Nephron progenitor cell (in vitro differentiated cells): ENCODE measurements around the gene ASAP2.

Experiments
- DNase-seq: peaks from one replicate; pipeline ENCODE4 v3.0.0; 2021
- H3K27ac Mint-ChIP-seq: 2 replicates; pipeline ENCODE4 v1.8.0; 2021; ENCODE audit warnings: mild to moderate bottlenecking, moderate library complexity, mixed read lengths
- H3K27me3 Mint-ChIP-seq: 2 replicates; pipeline ENCODE4 v1.8.0; 2021; ENCODE audit warnings: mild to moderate bottlenecking, low read depth, mixed read lengths; ENCODE audit not compliant: poor library complexity
- H3K36me3 Mint-ChIP-seq: 2 replicates; pipeline ENCODE4 v1.8.0; 2021; ENCODE audit warnings: low read depth, mixed read lengths
- H3K4me1 Mint-ChIP-seq: 2 replicates; pipeline ENCODE4 v1.8.0; 2021; ENCODE audit warnings: mixed read lengths
- H3K4me3 Mint-ChIP-seq: 2 replicates; pipeline ENCODE4 v1.8.0; 2021; ENCODE audit warnings: mild to moderate bottlenecking, moderate library complexity, mixed read lengths
- H3K9me3 Mint-ChIP-seq: 2 replicates; pipeline ENCODE4 v1.8.0; 2021; ENCODE audit warnings: mild to moderate bottlenecking, moderate library complexity, mixed read lengths
- CTCF ChIP-seq: fragments of 200-600 bp; sonication (generic); IDR thresholded peaks from 2 replicates; pipeline ENCODE4 v1.5.0; 2021; ENCODE audit warnings: antibody characterized with exemption

ASAP2 gene

DNA sequence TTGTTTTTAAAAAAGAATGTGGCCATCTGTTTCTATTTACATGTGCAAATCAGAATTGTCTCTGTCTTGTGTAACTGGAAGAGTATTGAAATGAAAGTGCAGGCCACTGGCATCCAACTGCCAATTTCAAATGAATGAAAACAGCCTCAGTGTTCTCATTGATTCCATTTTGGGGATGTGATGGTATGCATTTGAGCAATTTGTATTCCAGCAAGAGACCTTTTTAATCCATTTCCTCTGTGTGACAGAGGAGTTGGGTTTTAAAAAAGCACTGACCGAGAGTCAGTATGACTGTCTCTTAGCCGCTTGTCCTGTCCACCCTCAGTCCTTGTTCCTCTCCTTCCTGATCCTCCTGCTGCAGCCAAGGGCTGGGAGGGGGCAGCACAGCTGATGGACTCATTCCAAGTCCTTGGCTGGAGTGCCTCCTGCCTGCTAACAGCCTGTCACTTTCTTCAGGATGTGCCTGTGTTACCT, 50.0 kb downstream of the ASAP2 start:
- DNase-seq = no peak
- Mint-ChIP-seq H3K27me3 (peaks cover 5% of the 10 kb centered on the region), H3K4me1 (peaks cover 80% of the 10 kb centered on the region), H3K36me3 (peaks cover 10% of the 10 kb centered on the region), H3K4me3 (no peak overlapping the region), H3K9me3 (peaks cover 3% of the 10 kb centered on the region), H3K27ac (no peak overlapping the region)
- no peak for TF ChIP-seq CTCF

DNA sequence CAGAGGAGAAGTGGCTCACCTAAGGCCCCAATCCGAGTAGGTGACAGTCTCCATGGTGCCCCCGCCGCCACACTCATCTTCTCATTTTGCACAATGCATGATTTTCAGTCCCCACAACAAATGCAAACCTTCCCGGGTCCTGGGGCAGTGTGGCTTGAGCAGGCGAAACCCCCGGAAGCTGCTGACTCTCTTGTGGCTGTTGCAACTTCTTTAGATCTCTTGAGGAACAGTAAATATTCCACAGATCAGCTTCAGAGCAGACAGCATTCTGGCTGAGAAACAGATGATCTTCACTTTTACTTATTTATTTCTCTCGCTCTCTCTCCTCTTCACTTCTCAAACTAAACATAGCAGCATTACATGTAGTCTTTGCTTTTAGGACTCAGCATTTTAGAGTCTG, 51.9 kb downstream of the ASAP2 start:
- Mint-ChIP-seq H3K4me1 (peaks cover 88% of the 10 kb centered on the region), H3K4me3 (peak overlapping the region; percentile 59), H3K27me3 (peaks cover 9% of the 10 kb centered on the region), H3K36me3 (peaks cover 2% of the 10 kb centered on the region), H3K9me3 (peaks cover 2% of the 10 kb centered on the region), H3K27ac (peak overlapping the region; percentile 96)
- DNase-seq = no peak
- no peak for TF ChIP-seq CTCF

DNA sequence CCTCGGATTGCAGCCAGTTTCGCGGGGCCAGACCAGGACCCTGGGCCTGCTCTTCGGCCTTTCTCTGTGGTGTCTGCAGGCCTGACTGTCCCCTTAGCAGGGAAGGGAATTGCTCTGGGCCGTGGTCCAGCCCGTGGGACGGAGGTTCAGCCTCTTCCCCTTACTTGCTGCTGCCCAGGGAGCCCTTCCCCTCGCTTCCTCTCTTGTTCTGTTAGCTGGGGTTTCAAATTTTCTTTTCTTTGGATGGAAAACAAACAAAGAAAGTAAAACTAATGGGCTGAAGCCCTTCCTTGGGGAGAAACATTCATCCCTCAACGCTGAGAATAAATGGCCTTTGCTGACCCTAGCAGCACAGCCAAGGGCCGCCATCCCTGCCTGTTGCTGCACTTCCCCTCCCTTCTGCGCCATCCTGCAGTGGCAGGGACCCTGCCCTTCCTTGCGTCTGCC, 52.4 kb downstream of the ASAP2 start:
- peaks cover 89% of the 10 kb centered on the region for H3K4me1 Mint-ChIP-seq
- peak overlapping the region; percentile 59 for H3K4me3 Mint-ChIP-seq
- peaks cover 9% of the 10 kb centered on the region for H3K27me3 Mint-ChIP-seq
- TF ChIP-seq CTCF = no peak
- H3K27ac Mint-ChIP-seq = peak overlapping the region; percentile 96
- DNase-seq = no peak
- H3K36me3 Mint-ChIP-seq = no peaks in the 10 kb centered on the region
- H3K9me3 Mint-ChIP-seq = no peaks in the 10 kb centered on the region

DNA sequence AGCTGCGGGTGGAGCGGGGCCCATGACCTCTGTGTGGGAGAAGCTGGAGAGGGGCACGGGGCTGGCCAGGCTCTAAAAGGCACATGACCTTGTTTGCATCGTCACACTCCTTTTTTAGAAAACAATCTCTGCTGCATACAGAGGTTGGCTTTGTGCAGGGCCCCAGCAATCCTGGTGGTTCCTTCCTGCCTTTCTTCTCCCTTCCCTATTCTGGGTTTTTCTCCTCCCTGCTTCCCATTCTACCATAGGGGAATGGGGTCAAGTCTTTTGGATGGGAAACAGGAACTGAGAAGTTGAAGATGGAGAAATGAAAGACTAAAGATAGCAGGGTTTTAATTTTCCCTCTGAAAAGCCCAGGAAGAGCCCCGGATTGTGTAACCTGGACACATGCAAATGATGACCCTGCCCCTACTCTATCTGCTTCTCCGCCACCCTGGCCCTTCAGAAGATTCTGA, 53.9 kb downstream of the ASAP2 start:
- H3K36me3 Mint-ChIP-seq = no peaks in the 10 kb centered on the region
- H3K27ac Mint-ChIP-seq = peak overlapping the region; percentile 43
- TF ChIP-seq CTCF = no peak
- H3K4me3 Mint-ChIP-seq = peak overlapping the region; percentile 39
- no peak for DNase-seq
- no peaks in the 10 kb centered on the region for H3K9me3 Mint-ChIP-seq
- H3K27me3 Mint-ChIP-seq = peaks cover 9% of the 10 kb centered on the region
- H3K4me1 Mint-ChIP-seq = peaks cover 88% of the 10 kb centered on the region

- DNase-seq = no peak
- Mint-ChIP-seq H3K27ac (no peak overlapping the region), H3K27me3 (peaks cover 9% of the 10 kb centered on the region), H3K9me3 (no peaks in the 10 kb centered on the region), H3K36me3 (peaks cover 2% of the 10 kb centered on the region), H3K4me1 (peaks cover 80% of the 10 kb centered on the region), H3K4me3 (no peak overlapping the region)
- no peak for TF ChIP-seq CTCF
These were observed 54.7 kb downstream of the ASAP2 start for GRCh38 chr2:9261231-9261883.

- H3K4me3 Mint-ChIP-seq = no peak overlapping the region
- peaks cover 9% of the 10 kb centered on the region for H3K36me3 Mint-ChIP-seq
- DNase-seq = no peak
- H3K27me3 Mint-ChIP-seq = peaks cover 6% of the 10 kb centered on the region
- H3K27ac Mint-ChIP-seq = peak overlapping the region; percentile 66
- H3K4me1 Mint-ChIP-seq = peaks cover 66% of the 10 kb centered on the region
- no peak for TF ChIP-seq CTCF
- no peaks in the 10 kb centered on the region for H3K9me3 Mint-ChIP-seq
These were observed 56.1 kb downstream of the ASAP2 start for GRCh38 chr2:9262671-9263171.
